Tibial nerve (tissue), 3 donors: ENCODE results near the gene CCDC200.

Source experiments
- CTCF ChIP-seq, 5 experiments: fragments of 200-600 bp in 3 of 5; fragments of 450-650 bp in 2 of 5; sonication (generic) in 3 of 5; IDR thresholded peaks; one replicate each; pipeline ENCODE4 v1.5.1; 2016 to 2019; ENCODE audit warnings: antibody characterized with exemption in 5 of 5, mild to moderate bottlenecking in 3 of 5, moderate library complexity in 2 of 5
- POLR2A ChIP-seq, 2 donors: fragments of 450-650 bp; IDR thresholded peaks; one replicate each; pipeline ENCODE4 v1.6.1; 2017; ENCODE audit warnings: antibody characterized with exemption in 2 of 2, mild to moderate bottlenecking in 2 of 2, moderate library complexity in 2 of 2

GRCh38 chr17:43219001-43219400 is 9.4 kb downstream of the CCDC200 start:
- TF ChIP-seq CTCF (IDR thresholded peaks at IDR 0.05) (no peak), POLR2A (IDR thresholded peaks at IDR 0.05) (no peak)
